NCI-H526 (cell line): ENCODE measurements around the gene PAN2.
"Not testable (repeated sequence)": the region's sequence is repeated elsewhere in the genome, so short reads cannot be mapped to it uniquely, and the experiment has no call there.

Experiments used
- DNase-seq, 2 experiments: peaks; one replicate each; lab custom pipeline; 2025; lab: John Stamatoyannopoulos, UW

PAN2 gene

GRCh38 chr12:56347255-56347654, 13.5 kb upstream of the PAN2 start:
- not testable (repeated sequence) for DNase-seq

- no peak for DNase-seq
Measured at GRCh38 chr12:56346675-56347074, 12.9 kb upstream of the PAN2 start.

- not testable (repeated sequence) for DNase-seq
Measured at GRCh38 chr12:56342290-56342689, 8.5 kb upstream of the PAN2 start.

- no peak for DNase-seq
Measured at GRCh38 chr12:56341616-56342015, 7.8 kb upstream of the PAN2 start.

GRCh38 chr12:56339158-56339422, 5.3 kb upstream of the PAN2 start:
- no peak for DNase-seq

- no peak for DNase-seq
Measured at GRCh38 chr12:56338308-56339157, 4.7 kb upstream of the PAN2 start, which contains the start of gene IL23A. Gene IL23A, plus strand, starts transcription at chr12:56338884. Its CDS starts 161 bp downstream, at chr12:56339045.

- no peak for DNase-seq
Measured at GRCh38 chr12:56337753-56338251, 4.0 kb upstream of the PAN2 start.

GRCh38 chr12:56336361-56337167, 2.8 kb upstream of the PAN2 start:
- peak; percentile 32 to 50 for DNase-seq

- DNase-seq = not testable (repeated sequence)
Measured at GRCh38 chr12:56335527-56335926, 1.7 kb upstream of the PAN2 start.

GRCh38 chr12:56334490-56334793, 642 bp upstream of the PAN2 start:
- DNase-seq = no peak

GRCh38 chr12:56333197-56333678, 562 bp downstream of the PAN2 start:
- DNase-seq = no peak

- no peak for DNase-seq
Measured at GRCh38 chr12:56332512-56333196, 1.1 kb downstream of the PAN2 start.

- no peak for DNase-seq
Measured at GRCh38 chr12:56330936-56331490, 2.8 kb downstream of the PAN2 start.

- DNase-seq = no peak
Measured at GRCh38 chr12:56326533-56326932, 7.3 kb downstream of the PAN2 start.

- no peak for DNase-seq
Measured at GRCh38 chr12:56326126-56326525, 7.7 kb downstream of the PAN2 start.

GRCh38 chr12:56324206-56324605, 9.6 kb downstream of the PAN2 start:
- DNase-seq = no peak

- not testable (repeated sequence) for DNase-seq
Measured at GRCh38 chr12:56321610-56322009, 12.2 kb downstream of the PAN2 start.

- no peak for DNase-seq
Measured at GRCh38 chr12:56321027-56321426, 12.8 kb downstream of the PAN2 start.

GRCh38 chr12:56317675-56318074, 16.1 kb downstream of the PAN2 start:
- no peak for DNase-seq

GRCh38 chr12:56315622-56316473, 18.0 kb downstream of the PAN2 start, which contains the start of gene CNPY2:
Gene CNPY2, minus strand, starts transcription at chr12:56315988. Its CDS starts 771 bp downstream, at chr12:56315217.
- peak; percentile 96 to 98 for DNase-seq

GRCh38 chr12:56315249-56315621, 18.6 kb downstream of the PAN2 start:
- peak; percentile 3 to 52 for DNase-seq
